ENCODE data around the gene SH3PXD2A.

DNA sequence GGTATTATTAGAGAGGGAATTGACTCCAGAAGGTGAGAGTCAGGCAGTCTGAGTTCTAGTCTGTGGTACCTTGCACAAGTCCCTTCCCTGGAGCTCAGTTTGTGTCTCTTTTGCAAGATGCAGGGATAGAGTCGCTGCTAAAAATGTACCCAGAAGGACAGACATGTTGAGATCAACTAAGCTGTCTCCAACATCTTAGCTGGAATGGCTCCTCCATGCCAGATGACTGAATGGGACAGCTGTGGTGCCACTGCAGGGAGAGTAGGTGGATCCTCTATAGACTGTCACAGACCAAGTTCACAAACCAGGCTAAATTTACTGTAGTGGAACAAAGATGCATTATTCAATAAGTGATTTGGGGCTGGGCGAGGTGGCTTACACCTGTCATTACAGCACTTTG, 241.8 kb downstream of the SH3PXD2A start:
- no peak for TF ChIP-seq POLR2A (IDR thresholded peaks at IDR 0.05)
- TF ChIP-seq, protein P1, sequence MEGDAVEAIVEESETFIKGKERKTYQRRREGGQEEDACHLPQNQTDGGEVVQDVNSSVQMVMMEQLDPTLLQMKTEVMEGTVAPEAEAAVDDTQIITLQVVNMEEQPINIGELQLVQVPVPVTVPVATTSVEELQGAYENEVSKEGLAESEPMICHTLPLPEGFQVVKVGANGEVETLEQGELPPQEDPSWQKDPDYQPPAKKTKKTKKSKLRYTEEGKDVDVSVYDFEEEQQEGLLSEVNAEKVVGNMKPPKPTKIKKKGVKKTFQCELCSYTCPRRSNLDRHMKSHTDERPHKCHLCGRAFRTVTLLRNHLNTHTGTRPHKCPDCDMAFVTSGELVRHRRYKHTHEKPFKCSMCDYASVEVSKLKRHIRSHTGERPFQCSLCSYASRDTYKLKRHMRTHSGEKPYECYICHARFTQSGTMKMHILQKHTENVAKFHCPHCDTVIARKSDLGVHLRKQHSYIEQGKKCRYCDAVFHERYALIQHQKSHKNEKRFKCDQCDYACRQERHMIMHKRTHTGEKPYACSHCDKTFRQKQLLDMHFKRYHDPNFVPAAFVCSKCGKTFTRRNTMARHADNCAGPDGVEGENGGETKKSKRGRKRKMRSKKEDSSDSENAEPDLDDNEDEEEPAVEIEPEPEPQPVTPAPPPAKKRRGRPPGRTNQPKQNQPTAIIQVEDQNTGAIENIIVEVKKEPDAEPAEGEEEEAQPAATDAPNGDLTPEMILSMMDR (IDR thresholded peaks at IDR 0.05) = no peak
